Measurements from ENCODE around the gene WNT8B. TPM values are rescaled to one million over a fixed set of nuclear protein-coding genes. Genes with fewer than 3 reads are reported as not detected.
A peak's percentile ranks its signal among the peaks of the same experiment; 100 is the strongest.

The WNT8B gene
- total and polyA plus RNA-seq, 2 of the 13 experiments (the other 11 are each of a cell fraction or from before 2014, with no cell fraction given), result 0.07 to 0.20 TPM

DNA sequence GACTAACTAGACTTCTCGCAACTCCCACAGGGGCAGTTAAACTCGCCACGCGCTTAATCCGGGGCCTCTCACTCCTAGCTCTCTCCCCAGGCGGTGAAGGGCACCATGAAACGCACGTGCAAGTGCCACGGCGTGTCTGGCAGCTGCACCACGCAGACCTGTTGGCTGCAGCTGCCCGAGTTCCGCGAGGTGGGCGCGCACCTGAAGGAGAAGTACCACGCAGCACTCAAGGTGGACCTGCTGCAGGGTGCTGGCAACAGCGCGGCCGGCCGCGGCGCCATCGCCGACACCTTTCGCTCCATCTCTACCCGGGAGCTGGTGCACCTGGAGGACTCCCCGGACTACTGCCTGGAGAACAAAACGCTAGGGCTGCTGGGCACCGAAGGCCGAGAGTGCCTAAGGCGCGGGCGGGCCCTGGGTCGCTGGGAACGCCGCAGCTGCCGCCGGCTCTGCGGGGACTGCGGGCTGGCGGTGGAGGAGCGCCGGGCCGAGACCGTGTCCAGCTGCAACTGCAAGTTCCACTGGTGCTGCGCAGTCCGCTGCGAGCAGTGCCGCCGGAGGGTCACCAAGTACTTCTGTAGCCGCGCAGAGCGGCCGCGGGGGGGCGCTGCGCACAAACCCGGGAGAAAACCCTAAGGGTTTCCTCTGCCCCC, 19.5 kb downstream of the WNT8B start:
- Histone ChIP-seq H3K4me2 (ENCODE audit: low read depth, low read length) (peak overlapping the region; percentile 98), H3K9me3 (ENCODE audit: low read length) (no peaks in the 10 kb centered on the region), H3K27ac (ENCODE audit: extremely low read length, insufficient read depth, low read length) (no peak overlapping the region), H2AFZ (ENCODE audit: low read length) (no peak overlapping the region), H3K9ac (ENCODE audit: insufficient read depth, low read depth, low read length) (peak overlapping the region; percentile 16), H4K20me1 (ENCODE audit: insufficient read depth, low read length) (no peaks in the 10 kb centered on the region), H3K27me3 (ENCODE audit: control insufficient read depth in 1 of 2, insufficient read depth in 2 of 2, low read length in 2 of 2) (peaks cover 2 to 14% of the 10 kb centered on the region in 2 experiments; a peak in 3 of 5 replicates), H3K4me1 (ENCODE audit: insufficient read depth, low read length) (peaks cover 10% of the 10 kb centered on the region; the same call in 1 of the 2 replicates), H3K36me3 (replicated peaks in 1 of 2; ENCODE audit: control insufficient read depth in 1 of 2, insufficient read depth in 2 of 2, low read length in 2 of 2) (no peaks in the 10 kb centered on the region), H3K79me2 (ENCODE audit: insufficient read depth, low read length) (no peaks in the 10 kb centered on the region), H3K4me3 (replicated peaks in 1 of 3; ENCODE audit: insufficient read depth in 1 of 3, low read depth in 2 of 3, low read length in 3 of 3) (peak overlapping the region; percentile 45 to 77 (median 58))
- WGBS (ENCODE audit: low lambda C conversion rate), result 0% methylated on average over 1 of the region's 59 CpGs
- CTCF ChIA-PET (ENCODE audit: low intra/inter-chr PET ratio, low total read pairs), result interaction anchor here (1.4 to 1.8 kb wide), 2 partner anchors 37 to 48 kb away, joined by 4 to 8 read pairs; no protein-coding TSS in a partner anchor
- peak; percentile 52 for DNase-seq (ENCODE audit: low spot score)
- no TSS peak for BruUV-seq (replicated peaks)
- ATAC-seq, result peak; percentile 93
- POLR2A ChIA-PET, result interaction anchor here (1.0 to 1.3 kb wide), 2 partner anchors 36 to 141 kb away, joined by 4 to 5 read pairs; no protein-coding TSS in a partner anchor
- peak; percentile 48 for FAIRE-seq
- in situ Hi-C loops (cut with HindIII; ENCODE audit: extremely low pct_ligation_motif_present, low pct_unique_long_range_greater_than_20kb) (no loop called here), intact Hi-C loops (cut with micrococcal nuclease; ENCODE audit: unreplicated experiment) (loop anchor here (5.0 kb wide), 1 partner anchor 35 kb away; the partner anchor contains the start of gene SEC31B)
- TF ChIP-seq ZNF879 (CRISPR knock-in tag; IDR thresholded peaks at IDR 0.05) (no peak), ZNF644 (CRISPR knock-in tag; IDR thresholded peaks at IDR 0.05; ENCODE audit: low read depth) (no peak), NRL (CRISPR knock-in tag; IDR thresholded peaks at IDR 0.05; ENCODE audit: borderline replicate concordance) (peak; percentile 95), ZNF775 (CRISPR knock-in tag; IDR thresholded peaks at IDR 0.05; ENCODE audit: borderline replicate concordance) (no peak), AGO2 (optimal IDR thresholded peaks at IDR 0.05; ENCODE audit: low read depth, low read length) (peak; percentile 53), MYC (CRISPR knock-in tag; IDR thresholded peaks at IDR 0.05; ENCODE audit: borderline replicate concordance) (peak; percentile 66), KDM2A (CRISPR knock-in tag; IDR thresholded peaks at IDR 0.05; ENCODE audit: borderline replicate concordance, low read depth) (peak; percentile 86), ZNF773 (CRISPR knock-in tag; IDR thresholded peaks at IDR 0.05; ENCODE audit: borderline replicate concordance) (peak; percentile 62; the same call in 1 of the 2 replicates), SAP130 (CRISPR knock-in tag; IDR thresholded peaks at IDR 0.05; ENCODE audit: low read depth) (peak; percentile 29; the same call in 1 of the 2 replicates), ZNF709 (CRISPR knock-in tag; IDR thresholded peaks at IDR 0.05) (0 out of 2 replicates have a peak, but pooled peaks have one; percentile 37), ZNF891 (CRISPR knock-in tag; IDR thresholded peaks at IDR 0.05) (peak; percentile 50; the same call in 1 of the 2 replicates), GPN1 (CRISPR knock-in tag; IDR thresholded peaks at IDR 0.05; ENCODE audit: borderline replicate concordance) (no peak), ZNF296 (CRISPR knock-in tag; conservative IDR thresholded peaks at IDR 0.05) (no peak), HNRNPK (IDR thresholded peaks at IDR 0.05; ENCODE audit: low read depth, low read length, poor library complexity, severe bottlenecking) (peak; percentile 17), ZNF451 (CRISPR knock-in tag; IDR thresholded peaks at IDR 0.05) (0 out of 2 replicates have a peak, but pooled peaks have one; percentile 27), GABPB1 (CRISPR knock-in tag; IDR thresholded peaks at IDR 0.05) (peak; percentile 47; the same call in 1 of the 2 replicates)
- TF ChIP-seq, protein P1, sequence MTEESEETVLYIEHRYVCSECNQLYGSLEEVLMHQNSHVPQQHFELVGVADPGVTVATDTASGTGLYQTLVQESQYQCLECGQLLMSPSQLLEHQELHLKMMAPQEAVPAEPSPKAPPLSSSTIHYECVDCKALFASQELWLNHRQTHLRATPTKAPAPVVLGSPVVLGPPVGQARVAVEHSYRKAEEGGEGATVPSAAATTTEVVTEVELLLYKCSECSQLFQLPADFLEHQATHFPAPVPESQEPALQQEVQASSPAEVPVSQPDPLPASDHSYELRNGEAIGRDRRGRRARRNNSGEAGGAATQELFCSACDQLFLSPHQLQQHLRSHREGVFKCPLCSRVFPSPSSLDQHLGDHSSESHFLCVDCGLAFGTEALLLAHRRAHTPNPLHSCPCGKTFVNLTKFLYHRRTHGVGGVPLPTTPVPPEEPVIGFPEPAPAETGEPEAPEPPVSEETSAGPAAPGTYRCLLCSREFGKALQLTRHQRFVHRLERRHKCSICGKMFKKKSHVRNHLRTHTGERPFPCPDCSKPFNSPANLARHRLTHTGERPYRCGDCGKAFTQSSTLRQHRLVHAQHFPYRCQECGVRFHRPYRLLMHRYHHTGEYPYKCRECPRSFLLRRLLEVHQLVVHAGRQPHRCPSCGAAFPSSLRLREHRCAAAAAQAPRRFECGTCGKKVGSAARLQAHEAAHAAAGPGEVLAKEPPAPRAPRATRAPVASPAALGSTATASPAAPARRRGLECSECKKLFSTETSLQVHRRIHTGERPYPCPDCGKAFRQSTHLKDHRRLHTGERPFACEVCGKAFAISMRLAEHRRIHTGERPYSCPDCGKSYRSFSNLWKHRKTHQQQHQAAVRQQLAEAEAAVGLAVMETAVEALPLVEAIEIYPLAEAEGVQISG (CRISPR knock-in tag; IDR thresholded peaks at IDR 0.05), result peak; percentile 45
- TF ChIP-seq, protein P2, sequence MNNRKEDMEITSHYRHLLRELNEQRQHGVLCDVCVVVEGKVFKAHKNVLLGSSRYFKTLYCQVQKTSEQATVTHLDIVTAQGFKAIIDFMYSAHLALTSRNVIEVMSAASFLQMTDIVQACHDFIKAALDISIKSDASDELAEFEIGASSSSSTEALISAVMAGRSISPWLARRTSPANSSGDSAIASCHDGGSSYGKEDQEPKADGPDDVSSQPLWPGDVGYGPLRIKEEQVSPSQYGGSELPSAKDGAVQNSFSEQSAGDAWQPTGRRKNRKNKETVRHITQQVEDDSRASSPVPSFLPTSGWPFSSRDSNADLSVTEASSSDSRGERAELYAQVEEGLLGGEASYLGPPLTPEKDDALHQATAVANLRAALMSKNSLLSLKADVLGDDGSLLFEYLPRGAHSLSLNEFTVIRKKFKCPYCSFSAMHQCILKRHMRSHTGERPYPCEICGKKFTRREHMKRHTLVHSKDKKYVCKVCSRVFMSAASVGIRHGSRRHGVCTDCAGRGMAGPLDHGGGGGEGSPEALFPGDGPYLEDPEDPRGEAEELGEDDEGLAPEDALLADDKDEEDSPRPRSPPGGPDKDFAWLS (CRISPR knock-in tag; IDR thresholded peaks at IDR 0.05; ENCODE audit: borderline replicate concordance), result no peak
- TF ChIP-seq, protein P3, sequence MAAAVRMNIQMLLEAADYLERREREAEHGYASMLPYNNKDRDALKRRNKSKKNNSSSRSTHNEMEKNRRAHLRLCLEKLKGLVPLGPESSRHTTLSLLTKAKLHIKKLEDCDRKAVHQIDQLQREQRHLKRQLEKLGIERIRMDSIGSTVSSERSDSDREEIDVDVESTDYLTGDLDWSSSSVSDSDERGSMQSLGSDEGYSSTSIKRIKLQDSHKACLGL (CRISPR knock-in tag; IDR thresholded peaks at IDR 0.05), result peak; percentile 39; the same call in 1 of the 2 replicates

Measured in HepG2 (cell line).